ENCODE measurements around the gene RPIA. TPM values are rescaled to one million over a fixed set of nuclear protein-coding genes. Genes with fewer than 3 reads are reported as not detected.

Gene RPIA
- total RNA-seq, 1 experiment from 2014 or later: 10.7 TPM

DNA sequence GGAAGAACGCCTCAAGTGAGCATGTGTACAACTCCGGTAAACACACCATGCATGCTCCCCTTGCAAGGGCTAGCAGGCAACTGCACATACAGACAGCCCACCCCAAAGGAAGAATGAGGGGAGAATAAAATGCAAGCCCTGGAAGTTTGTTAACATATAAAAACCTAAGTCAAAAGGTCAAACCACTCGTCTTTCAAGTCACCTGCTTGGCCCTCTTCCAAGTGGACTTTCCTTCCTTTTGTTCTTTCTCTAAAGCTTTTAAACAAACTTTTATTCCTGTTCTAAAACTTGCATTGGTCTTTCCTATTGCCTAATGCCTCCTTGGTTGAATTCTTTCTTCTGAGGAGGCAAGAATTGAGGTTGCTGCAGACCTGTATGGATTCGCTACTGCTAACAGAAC, 5.2 kb upstream of the RPIA start:
- Histone ChIP-seq H3K27me3 (ENCODE audit: low read length) (no peaks in the 10 kb centered on the region), H3K79me2 (ENCODE audit: low read length) (0 out of 2 replicates have a peak, but pooled peaks cover 3% of the 10 kb centered on the region), H3K36me3 (ENCODE audit: low read depth, low read length) (no peaks in the 10 kb centered on the region), H3K9ac (ENCODE audit: low read length) (no peak overlapping the region), H3K27ac (ENCODE audit: low read length) (no peak overlapping the region), H2AFZ (ENCODE audit: low read length) (no peak overlapping the region), H3K9me2 (replicated peaks; ENCODE audit: low read length) (no peaks in the 10 kb centered on the region), H3K4me2 (ENCODE audit: low read length) (no peak overlapping the region), H3K4me3 (ENCODE audit: low read length) (no peak overlapping the region), H3F3A (ENCODE audit: low read length, unreplicated experiment) (no peaks in the 10 kb centered on the region), H4K20me1 (ENCODE audit: low read length) (no peaks in the 10 kb centered on the region), H3K9me3 (ENCODE audit: low read length) (peaks cover 38% of the 10 kb centered on the region), H3K4me1 (ENCODE audit: insufficient read depth, low read length) (peaks cover 6% of the 10 kb centered on the region; the same call in 1 of the 2 replicates)
- DNase-seq: no peak
- BruUV-seq (replicated peaks): no TSS peak
- ChIA-PET POLR2A (ENCODE audit: unreplicated experiment) (no interaction called here), CTCF (no interaction called here)
- ATAC-seq: no peak
- intact Hi-C loops (cut with micrococcal nuclease): no loop called here
- TF ChIP-seq EZH2phosphoT487 (IDR thresholded peaks at IDR 0.05; ENCODE audit: borderline replicate concordance, low read length) (no peak), EZH2 (IDR thresholded peaks at IDR 0.05; ENCODE audit: low read length, unreplicated experiment) (no peak)
- TF ChIP-seq, protein P1, sequence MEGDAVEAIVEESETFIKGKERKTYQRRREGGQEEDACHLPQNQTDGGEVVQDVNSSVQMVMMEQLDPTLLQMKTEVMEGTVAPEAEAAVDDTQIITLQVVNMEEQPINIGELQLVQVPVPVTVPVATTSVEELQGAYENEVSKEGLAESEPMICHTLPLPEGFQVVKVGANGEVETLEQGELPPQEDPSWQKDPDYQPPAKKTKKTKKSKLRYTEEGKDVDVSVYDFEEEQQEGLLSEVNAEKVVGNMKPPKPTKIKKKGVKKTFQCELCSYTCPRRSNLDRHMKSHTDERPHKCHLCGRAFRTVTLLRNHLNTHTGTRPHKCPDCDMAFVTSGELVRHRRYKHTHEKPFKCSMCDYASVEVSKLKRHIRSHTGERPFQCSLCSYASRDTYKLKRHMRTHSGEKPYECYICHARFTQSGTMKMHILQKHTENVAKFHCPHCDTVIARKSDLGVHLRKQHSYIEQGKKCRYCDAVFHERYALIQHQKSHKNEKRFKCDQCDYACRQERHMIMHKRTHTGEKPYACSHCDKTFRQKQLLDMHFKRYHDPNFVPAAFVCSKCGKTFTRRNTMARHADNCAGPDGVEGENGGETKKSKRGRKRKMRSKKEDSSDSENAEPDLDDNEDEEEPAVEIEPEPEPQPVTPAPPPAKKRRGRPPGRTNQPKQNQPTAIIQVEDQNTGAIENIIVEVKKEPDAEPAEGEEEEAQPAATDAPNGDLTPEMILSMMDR (conservative IDR thresholded peaks at IDR 0.05; ENCODE audit: low read depth, low read length): no peak

GRCh38 chr2:88687384-88687783, 4.1 kb upstream of the RPIA start:
- no TSS peak for BruUV-seq (replicated peaks)
- Histone ChIP-seq H3K9me3 (ENCODE audit: low read length) (peaks cover 29% of the 10 kb centered on the region), H2AFZ (ENCODE audit: low read length) (no peak overlapping the region), H3K27me3 (ENCODE audit: low read length) (no peaks in the 10 kb centered on the region), H3K4me3 (ENCODE audit: low read length) (no peak overlapping the region), H3K79me2 (ENCODE audit: low read length) (peaks cover 11% of the 10 kb centered on the region), H4K20me1 (ENCODE audit: low read length) (no peaks in the 10 kb centered on the region), H3K4me2 (ENCODE audit: low read length) (no peak overlapping the region), H3K4me1 (ENCODE audit: insufficient read depth, low read length) (peaks cover 7% of the 10 kb centered on the region; the same call in 1 of the 2 replicates), H3K36me3 (ENCODE audit: low read depth, low read length) (no peaks in the 10 kb centered on the region), H3K9ac (ENCODE audit: low read length) (no peak overlapping the region), H3K27ac (ENCODE audit: low read length) (no peak overlapping the region), H3K9me2 (replicated peaks; ENCODE audit: low read length) (no peaks in the 10 kb centered on the region), H3F3A (ENCODE audit: low read length, unreplicated experiment) (no peaks in the 10 kb centered on the region)
- TF ChIP-seq EZH2 (IDR thresholded peaks at IDR 0.05; ENCODE audit: low read length, unreplicated experiment) (no peak), EZH2phosphoT487 (IDR thresholded peaks at IDR 0.05; ENCODE audit: borderline replicate concordance, low read length) (no peak)
- TF ChIP-seq, protein P1 (conservative IDR thresholded peaks at IDR 0.05; ENCODE audit: low read depth, low read length): no peak
- ChIA-PET CTCF (no interaction called here), POLR2A (ENCODE audit: unreplicated experiment) (no interaction called here)
- intact Hi-C loops (cut with micrococcal nuclease): no loop called here
- DNase-seq: no peak
- no peak for ATAC-seq

- Histone ChIP-seq H3K4me3 (ENCODE audit: low read length) (peak overlapping the region; percentile 80), H4K20me1 (ENCODE audit: low read length) (peaks cover 8% of the 10 kb centered on the region; the same call in 1 of the 2 replicates), H3K4me2 (ENCODE audit: low read length) (peak overlapping the region; percentile 99), H3K36me3 (ENCODE audit: low read depth, low read length) (0 out of 2 replicates have a peak, but pooled peaks cover 2% of the 10 kb centered on the region), H3K27ac (ENCODE audit: low read length) (no peak overlapping the region), H3K27me3 (ENCODE audit: low read length) (no peaks in the 10 kb centered on the region), H3F3A (ENCODE audit: low read length, unreplicated experiment) (no peaks in the 10 kb centered on the region), H3K9me2 (replicated peaks; ENCODE audit: low read length) (no peaks in the 10 kb centered on the region), H3K9ac (ENCODE audit: low read length) (peak overlapping the region; percentile 63), H3K79me2 (ENCODE audit: low read length) (peaks cover 45% of the 10 kb centered on the region), H3K4me1 (ENCODE audit: insufficient read depth, low read length) (peaks cover 14% of the 10 kb centered on the region; the same call in 1 of the 2 replicates), H3K9me3 (ENCODE audit: low read length) (no peaks in the 10 kb centered on the region), H2AFZ (ENCODE audit: low read length) (peak overlapping the region; percentile 88)
- TF ChIP-seq, protein P1 (conservative IDR thresholded peaks at IDR 0.05; ENCODE audit: low read depth, low read length): no peak
- TF ChIP-seq EZH2 (IDR thresholded peaks at IDR 0.05; ENCODE audit: low read length, unreplicated experiment) (no peak), EZH2phosphoT487 (IDR thresholded peaks at IDR 0.05; ENCODE audit: borderline replicate concordance, low read length) (no peak)
- ATAC-seq: 0 out of 2 replicates have a peak, but pooled peaks have one; percentile 7
- DNase-seq: peak; percentile 55
- CTCF ChIA-PET: no interaction called here
- POLR2A ChIA-PET (ENCODE audit: unreplicated experiment): no interaction called here
- intact Hi-C loops (cut with micrococcal nuclease): no loop called here
- BruUV-seq (replicated peaks): TSS peak; percentile 91
Measured at GRCh38 chr2:88690591-88691338, 708 bp upstream of the RPIA start.

All from PC-3 (cell line).